BE2C (cell line): ENCODE measurements around the gene FGD1.

ENCODE experiments used
- DNase-seq: peaks from one replicate; pipeline ENCODE4 v3.0.0-alpha.2; 2020
- H3K27me3 ChIP-seq: fragments of 250-450 bp; sonication (Bioruptor Pico); 2 replicates; pipeline ENCODE4 v1.5.1; 2020; ENCODE audit warnings: mild to moderate bottlenecking
- H3K36me3 ChIP-seq: fragments of 250-450 bp; sonication (Bioruptor Pico); 2 replicates; pipeline ENCODE4 v1.5.1; 2020; ENCODE audit warnings: mild to moderate bottlenecking
- H3K4me1 ChIP-seq: fragments of 250-450 bp; sonication (Bioruptor Pico); 2 replicates; pipeline ENCODE4 v1.5.1; 2020
- H3K4me3 ChIP-seq: 2 replicates; pipeline ENCODE4 v1.5.1; 2011; ENCODE audit warnings: low read depth, low read length
- H3K9me3 ChIP-seq: fragments of 250-450 bp; sonication (Bioruptor Pico); 2 replicates; pipeline ENCODE4 v1.5.1; 2020
- CTCF ChIP-seq: IDR thresholded peaks from 2 replicates; pipeline ENCODE4 v1.5.1; 2012; ENCODE audit warnings: mild to moderate bottlenecking, low read depth, low read length

Gene FGD1

GRCh38 chrX:54529151-54529550 is 33.1 kb upstream of the FGD1 start:
- no peak for TF ChIP-seq CTCF
- H3K4me3 ChIP-seq = peak overlapping the region; percentile 59

GRCh38 chrX:54509400-54509799 is 13.4 kb upstream of the FGD1 start:
- Histone ChIP-seq H3K36me3 (no peaks in the 10 kb centered on the region), H3K4me1 (no peaks in the 10 kb centered on the region), H3K27me3 (no peaks in the 10 kb centered on the region), H3K4me3 (no peak overlapping the region), H3K9me3 (no peaks in the 10 kb centered on the region)
- no peak for DNase-seq
- TF ChIP-seq CTCF = no peak

More at GRCh38 chrX:54529151-54529550, 33.1 kb upstream of the FGD1 start:
- Histone ChIP-seq H3K9me3 (no peaks in the 10 kb centered on the region), H3K27me3 (no peaks in the 10 kb centered on the region), H3K4me1 (no peaks in the 10 kb centered on the region), H3K36me3 (peaks cover 6% of the 10 kb centered on the region; the same call in 1 of the 2 replicates)
- DNase-seq = no peak

GRCh38 chrX:54496936-54497335 is 902 bp upstream of the FGD1 start:
- H3K36me3 ChIP-seq = no peaks in the 10 kb centered on the region
- H3K9me3 ChIP-seq = no peaks in the 10 kb centered on the region
- no peaks in the 10 kb centered on the region for H3K27me3 ChIP-seq
- DNase-seq = no peak
- no peaks in the 10 kb centered on the region for H3K4me1 ChIP-seq
- H3K4me3 ChIP-seq = no peak overlapping the region
- no peak for TF ChIP-seq CTCF

GRCh38 chrX:54496517-54496852 is 451 bp upstream of the FGD1 start:
- H3K4me3 ChIP-seq = peak overlapping the region; percentile 64
- TF ChIP-seq CTCF = no peak
- no peaks in the 10 kb centered on the region for H3K9me3 ChIP-seq
- no peaks in the 10 kb centered on the region for H3K36me3 ChIP-seq
- no peak for DNase-seq
- H3K27me3 ChIP-seq = no peaks in the 10 kb centered on the region
- no peaks in the 10 kb centered on the region for H3K4me1 ChIP-seq

- no peaks in the 10 kb centered on the region for H3K9me3 ChIP-seq
- no peak for TF ChIP-seq CTCF
- peak overlapping the region; percentile 64 for H3K4me3 ChIP-seq
- no peaks in the 10 kb centered on the region for H3K36me3 ChIP-seq
- H3K4me1 ChIP-seq = no peaks in the 10 kb centered on the region
- peak; percentile 24 for DNase-seq
- no peaks in the 10 kb centered on the region for H3K27me3 ChIP-seq
Observed at GRCh38 chrX:54494989-54495813, 833 bp downstream of the FGD1 start.

- DNase-seq = no peak
- Histone ChIP-seq H3K4me1 (no peaks in the 10 kb centered on the region), H3K4me3 (peak overlapping the region; percentile 64), H3K36me3 (no peaks in the 10 kb centered on the region), H3K9me3 (no peaks in the 10 kb centered on the region), H3K27me3 (no peaks in the 10 kb centered on the region)
- no peak for TF ChIP-seq CTCF
Observed at GRCh38 chrX:54494166-54494988, 1.7 kb downstream of the FGD1 start.
